ENCODE data around the gene ALKAL2.

Gene ALKAL2

GRCh38 chr2:264493-265468, 23.1 kb downstream of the ALKAL2 start, which contains the start of gene ACP1:
Gene ACP1 (plus strand): TSS chr2:264947. CDS start chr2:264965, 18 bp downstream.
- H3K4me1 ChIP-seq (ENCODE audit: control insufficient read depth in 1 of 2, insufficient read depth in 2 of 2, low read length in 2 of 2), result peaks cover 0 to 21% of the 10 kb centered on the region in 2 donors
- H3K27me3 ChIP-seq (ENCODE audit: low read depth, low read length), result no peaks in the 10 kb centered on the region
- H3K4me3 ChIP-seq (ENCODE audit: low read depth in 1 of 2, low read length in 2 of 2), result peak within 1 kb of the TSS; percentile 77 to 96
- H3K27ac ChIP-seq (ENCODE audit: low read length), result peak within 1 kb of the TSS; percentile 62
- H3K9me3 ChIP-seq (ENCODE audit: control insufficient read depth in 1 of 2, low read length in 2 of 2), result no peaks in the 10 kb centered on the region
- H3K36me3 ChIP-seq (ENCODE audit: control insufficient read depth in 1 of 2, insufficient read depth in 2 of 2, low read length in 2 of 2), result peaks cover 0 to 3% of the 10 kb centered on the region in 2 donors

GRCh38 chr2:263774-264492, 24.0 kb downstream of the ALKAL2 start, which contains the start of gene SH3YL1:
Gene SH3YL1 (minus strand): TSS chr2:264032. CDS start chr2:263984, 48 bp downstream.
- Histone ChIP-seq H3K27ac (ENCODE audit: low read length) (peak within 1 kb of the TSS; percentile 62), H3K9me3 (ENCODE audit: control insufficient read depth in 1 of 2, low read length in 2 of 2) (no peaks in the 10 kb centered on the region), H3K36me3 (ENCODE audit: control insufficient read depth in 1 of 2, insufficient read depth in 2 of 2, low read length in 2 of 2) (peaks cover 0 to 3% of the 10 kb centered on the region in 2 donors), H3K4me1 (ENCODE audit: control insufficient read depth in 1 of 2, insufficient read depth in 2 of 2, low read length in 2 of 2) (peaks cover 0 to 21% of the 10 kb centered on the region in 2 donors), H3K4me3 (ENCODE audit: low read depth in 1 of 2, low read length in 2 of 2) (peak within 1 kb of the TSS; percentile 77 to 96), H3K27me3 (ENCODE audit: low read depth, low read length) (no peaks in the 10 kb centered on the region)

GRCh38 chr2:263022-263738, 24.7 kb downstream of the ALKAL2 start:
- Histone ChIP-seq H3K9me3 (ENCODE audit: control insufficient read depth in 1 of 2, low read length in 2 of 2) (no peaks in the 10 kb centered on the region), H3K4me3 (ENCODE audit: low read depth in 1 of 2, low read length in 2 of 2) (peak overlapping the region; percentile 55 to 96), H3K27ac (ENCODE audit: low read length) (peak overlapping the region; percentile 62), H3K36me3 (ENCODE audit: control insufficient read depth in 1 of 2, insufficient read depth in 2 of 2, low read length in 2 of 2) (peaks cover 0 to 3% of the 10 kb centered on the region in 2 donors), H3K27me3 (ENCODE audit: low read depth, low read length) (no peaks in the 10 kb centered on the region), H3K4me1 (ENCODE audit: control insufficient read depth in 1 of 2, insufficient read depth in 2 of 2, low read length in 2 of 2) (peaks cover 0 to 16% of the 10 kb centered on the region in 2 donors)

- Histone ChIP-seq H3K4me3 (ENCODE audit: low read depth in 1 of 2, low read length in 2 of 2) (no peak overlapping the region), H3K4me1 (ENCODE audit: control insufficient read depth in 1 of 2, insufficient read depth in 2 of 2, low read length in 2 of 2) (peaks cover 0 to 15% of the 10 kb centered on the region in 2 donors), H3K27ac (ENCODE audit: low read length) (peak overlapping the region; percentile 3)
Observed at GRCh38 chr2:262117-262516, 25.8 kb downstream of the ALKAL2 start.

GRCh38 chr2:260507-261161, 27.3 kb downstream of the ALKAL2 start:
- Histone ChIP-seq H3K27me3 (ENCODE audit: low read depth, low read length) (no peaks in the 10 kb centered on the region), H3K4me1 (ENCODE audit: control insufficient read depth in 1 of 2, insufficient read depth in 2 of 2, low read length in 2 of 2) (peaks cover 0 to 6% of the 10 kb centered on the region in 2 donors), H3K27ac (ENCODE audit: low read length) (no peak overlapping the region), H3K9me3 (ENCODE audit: control insufficient read depth in 1 of 2, low read length in 2 of 2) (peaks cover 0 to 8% of the 10 kb centered on the region in 2 donors), H3K36me3 (ENCODE audit: control insufficient read depth in 1 of 2, insufficient read depth in 2 of 2, low read length in 2 of 2) (peaks cover 0 to 3% of the 10 kb centered on the region in 2 donors), H3K4me3 (ENCODE audit: low read depth in 1 of 2, low read length in 2 of 2) (no peak overlapping the region)

More at GRCh38 chr2:262117-262516, 25.8 kb downstream of the ALKAL2 start:
- H3K36me3 ChIP-seq (ENCODE audit: control insufficient read depth in 1 of 2, insufficient read depth in 2 of 2, low read length in 2 of 2), result peaks cover 0 to 3% of the 10 kb centered on the region in 2 donors
- no peaks in the 10 kb centered on the region for H3K27me3 ChIP-seq (ENCODE audit: low read depth, low read length)
- peaks cover 0 to 8% of the 10 kb centered on the region in 2 donors for H3K9me3 ChIP-seq (ENCODE audit: control insufficient read depth in 1 of 2, low read length in 2 of 2)

- Histone ChIP-seq H3K9me3 (ENCODE audit: control insufficient read depth in 1 of 2, low read length in 2 of 2) (peaks cover 0 to 8% of the 10 kb centered on the region in 2 donors), H3K27me3 (ENCODE audit: low read depth, low read length) (no peaks in the 10 kb centered on the region), H3K4me1 (ENCODE audit: control insufficient read depth in 1 of 2, insufficient read depth in 2 of 2, low read length in 2 of 2) (no peaks in the 10 kb centered on the region), H3K4me3 (ENCODE audit: low read depth in 1 of 2, low read length in 2 of 2) (no peak overlapping the region), H3K36me3 (ENCODE audit: control insufficient read depth in 1 of 2, insufficient read depth in 2 of 2, low read length in 2 of 2) (peaks cover 0 to 3% of the 10 kb centered on the region in 2 donors), H3K27ac (ENCODE audit: low read length) (no peak overlapping the region)
Observed at GRCh38 chr2:259789-260331, 28.0 kb downstream of the ALKAL2 start.

- H3K27ac ChIP-seq (ENCODE audit: low read length), result no peak overlapping the region
Observed at GRCh38 chr2:258933-259332, 29.0 kb downstream of the ALKAL2 start.

GRCh38 chr2:257842-258241, 30.0 kb downstream of the ALKAL2 start:
- Histone ChIP-seq H3K27ac (ENCODE audit: low read length) (no peak overlapping the region), H3K4me1 (ENCODE audit: control insufficient read depth in 1 of 2, insufficient read depth in 2 of 2, low read length in 2 of 2) (no peaks in the 10 kb centered on the region), H3K9me3 (ENCODE audit: control insufficient read depth in 1 of 2, low read length in 2 of 2) (peaks cover 0 to 8% of the 10 kb centered on the region in 2 donors), H3K27me3 (ENCODE audit: low read depth, low read length) (no peaks in the 10 kb centered on the region), H3K4me3 (ENCODE audit: low read depth in 1 of 2, low read length in 2 of 2) (no peak overlapping the region), H3K36me3 (ENCODE audit: control insufficient read depth in 1 of 2, insufficient read depth in 2 of 2, low read length in 2 of 2) (peaks cover 0 to 3% of the 10 kb centered on the region in 2 donors)

More at GRCh38 chr2:258933-259332, 29.0 kb downstream of the ALKAL2 start:
- Histone ChIP-seq H3K27me3 (ENCODE audit: low read depth, low read length) (no peaks in the 10 kb centered on the region), H3K36me3 (ENCODE audit: control insufficient read depth in 1 of 2, insufficient read depth in 2 of 2, low read length in 2 of 2) (peaks cover 0 to 3% of the 10 kb centered on the region in 2 donors), H3K4me1 (ENCODE audit: control insufficient read depth in 1 of 2, insufficient read depth in 2 of 2, low read length in 2 of 2) (no peaks in the 10 kb centered on the region), H3K4me3 (ENCODE audit: low read depth in 1 of 2, low read length in 2 of 2) (no peak overlapping the region), H3K9me3 (ENCODE audit: control insufficient read depth in 1 of 2, low read length in 2 of 2) (peaks cover 0 to 8% of the 10 kb centered on the region in 2 donors)

- H3K9me3 ChIP-seq (ENCODE audit: control insufficient read depth in 1 of 2, low read length in 2 of 2), result peaks cover 0 to 8% of the 10 kb centered on the region in 2 donors
- H3K4me3 ChIP-seq (ENCODE audit: low read depth in 1 of 2, low read length in 2 of 2), result no peak overlapping the region
- no peaks in the 10 kb centered on the region for H3K4me1 ChIP-seq (ENCODE audit: control insufficient read depth in 1 of 2, insufficient read depth in 2 of 2, low read length in 2 of 2)
- H3K36me3 ChIP-seq (ENCODE audit: control insufficient read depth in 1 of 2, insufficient read depth in 2 of 2, low read length in 2 of 2), result peaks cover 0 to 3% of the 10 kb centered on the region in 2 donors
- H3K27me3 ChIP-seq (ENCODE audit: low read depth, low read length), result no peaks in the 10 kb centered on the region
- H3K27ac ChIP-seq (ENCODE audit: low read length), result no peak overlapping the region
Observed at GRCh38 chr2:257429-257828, 30.5 kb downstream of the ALKAL2 start.

- H3K36me3 ChIP-seq (ENCODE audit: control insufficient read depth in 1 of 2, insufficient read depth in 2 of 2, low read length in 2 of 2), result peaks cover 0 to 8% of the 10 kb centered on the region in 2 donors
- no peaks in the 10 kb centered on the region for H3K27me3 ChIP-seq (ENCODE audit: low read depth, low read length)
- peaks cover 0 to 8% of the 10 kb centered on the region in 2 donors for H3K9me3 ChIP-seq (ENCODE audit: control insufficient read depth in 1 of 2, low read length in 2 of 2)
- no peak overlapping the region for H3K4me3 ChIP-seq (ENCODE audit: low read depth in 1 of 2, low read length in 2 of 2)
- H3K4me1 ChIP-seq (ENCODE audit: control insufficient read depth in 1 of 2, insufficient read depth in 2 of 2, low read length in 2 of 2), result no peaks in the 10 kb centered on the region
- H3K27ac ChIP-seq (ENCODE audit: low read length), result no peak overlapping the region
Observed at GRCh38 chr2:256094-256493, 31.8 kb downstream of the ALKAL2 start.

All from muscle layer of duodenum (tissue), 2 donors.